Left ventricle myocardium superior (tissue), 1 donor: ENCODE data around the gene TRAIP. TPM values are rescaled to one million over a fixed set of nuclear protein-coding genes. Genes with fewer than 3 reads are reported as not detected.
A peak's percentile ranks its signal among the peaks of the same experiment; 100 is the strongest.

Experiments
- ATAC-seq: fragments of 200-7000 bp; cut with Tn5 transposase; one replicate; pipeline ENCODE4 v1.9.1; 2020; ENCODE audit warnings: mild to moderate bottlenecking, moderate library complexity
- DNase-seq: peaks from one replicate; pipeline ENCODE4 v3.0.0-alpha.2; 2020
- intact Hi-C: fragments of 100-400 bp; cut with micrococcal nuclease; formaldehyde crosslinking; loops from one replicate; pipeline ENCODE4 v1.11.0; 2022
- total RNA-seq: library from RNA; stranded (reverse); fragmentation: NEBNext Ultra II Directional; extraction: Animal tissue kit (Norgen Biotek cat#: 25700); gene quantifications from one replicate; pipeline ENCODE4 v1.2.1, GENCODE V29; 2021
- donor health status: DM: no; HTN: yes; CAD: no; lungs with severe emphysema.

The TRAIP gene
- total RNA-seq, 1 donor from 2014 or later = 1.2 TPM

GRCh38 chr3:49878686-49879085 is 22.3 kb upstream of the TRAIP start:
- no peak for ATAC-seq
- DNase-seq = no peak
- intact Hi-C loops = no loop called here

GRCh38 chr3:49877716-49878115 is 21.4 kb upstream of the TRAIP start:
- intact Hi-C loops = no loop called here
- no peak for ATAC-seq
- no peak for DNase-seq

GRCh38 chr3:49876567-49876966 is 20.2 kb upstream of the TRAIP start:
- intact Hi-C loops = no loop called here
- ATAC-seq = no peak
- no peak for DNase-seq

GRCh38 chr3:49873623-49874022 is 17.3 kb upstream of the TRAIP start:
- ATAC-seq (no peak), DNase-seq (no peak)
- intact Hi-C loops = no loop called here

- ATAC-seq (no peak), DNase-seq (no peak)
- intact Hi-C loops = no loop called here
These were observed 16.5 kb upstream of the TRAIP start for GRCh38 chr3:49872801-49873281.

GRCh38 chr3:49871531-49872153 is 15.3 kb upstream of the TRAIP start:
- intact Hi-C loops = no loop called here
- no peak for DNase-seq
- no peak for ATAC-seq

- no peak for DNase-seq
- no peak for ATAC-seq
- intact Hi-C loops = no loop called here
These were observed 13.3 kb upstream of the TRAIP start, which contains the start of gene CAMKV for GRCh38 chr3:49869525-49870126. Gene CAMKV (minus strand): TSS chr3:49869906. CDS start chr3:49862388, 7,518 bp downstream.

GRCh38 chr3:49868862-49869466 is 12.6 kb upstream of the TRAIP start:
- intact Hi-C loops = no loop called here
- no peak for DNase-seq
- no peak for ATAC-seq

GRCh38 chr3:49867871-49868321 is 11.5 kb upstream of the TRAIP start:
- no peak for DNase-seq
- ATAC-seq = peak; percentile 38
- intact Hi-C loops = no loop called here

- intact Hi-C loops = no loop called here
- DNase-seq = no peak
- no peak for ATAC-seq
These were observed 11.0 kb upstream of the TRAIP start for GRCh38 chr3:49867400-49867799.

- intact Hi-C loops = no loop called here
- DNase-seq = no peak
- no peak for ATAC-seq
These were observed 8.9 kb upstream of the TRAIP start for GRCh38 chr3:49865198-49865784.

- DNase-seq (no peak), ATAC-seq (no peak)
- intact Hi-C loops = no loop called here
These were observed 8.1 kb upstream of the TRAIP start for GRCh38 chr3:49864505-49864904.

GRCh38 chr3:49859576-49860305 is 3.4 kb upstream of the TRAIP start:
- ATAC-seq (no peak), DNase-seq (no peak)
- intact Hi-C loops = no loop called here

- no peak for DNase-seq
- ATAC-seq = no peak
- intact Hi-C loops = no loop called here
These were observed 702 bp downstream of the TRAIP start for GRCh38 chr3:49855662-49856061.

- DNase-seq = no peak
- intact Hi-C loops = no loop called here
- no peak for ATAC-seq
These were observed 10.7 kb downstream of the TRAIP start for GRCh38 chr3:49845694-49846093.

GRCh38 chr3:49844464-49845183 is 11.7 kb downstream of the TRAIP start:
- ATAC-seq = no peak
- DNase-seq = no peak
- intact Hi-C loops = loop anchor here (5.0 kb wide), 1 partner anchor 42 kb away; the partner anchor contains the start of gene INKA1

- DNase-seq (peak; percentile 30), ATAC-seq (peak; percentile 38)
- intact Hi-C loops = loop anchor here (5.0 kb wide), 1 partner anchor 41 kb away; the partner anchor contains the start of gene INKA1
These were observed 13.4 kb downstream of the TRAIP start for GRCh38 chr3:49842843-49843517.

- ATAC-seq (no peak), DNase-seq (no peak)
- intact Hi-C loops = loop anchor here (5.0 kb wide), 1 partner anchor 40 kb away; the partner anchor contains the start of gene INKA1
These were observed 14.6 kb downstream of the TRAIP start for GRCh38 chr3:49841806-49842205.
